AG04449 (cell line): ENCODE results near the gene CDKN2B-AS1.

Experiments
- CTCF ChIA-PET: fragments of 350-600 bp; formaldehyde crosslinking; extraction: SDS; loops from one replicate; lab custom pipeline; 2021; ENCODE audit warnings: antibody characterized with exemption; lab: Yijun Ruan, JAX
- POLR2A ChIA-PET: fragments of 400-600, 350-600 bp; formaldehyde crosslinking; extraction: SDS; loops from one replicate; lab custom pipeline; 2020; ENCODE audit warnings: antibody characterized with exemption, inconsistent platforms; lab: Yijun Ruan, JAX
- DNase-seq: peaks from one replicate; pipeline ENCODE4 v3.0.0-alpha.2; 2010; ENCODE audit warnings: low read depth, low spot score
- H3K4me3 ChIP-seq: 2 replicates; pipeline ENCODE4 v1.5.1; 2011; ENCODE audit warnings: low read depth, mild to moderate bottlenecking, control low read depth, low read length
- CTCF ChIP-seq: IDR thresholded peaks from one replicate; pipeline ENCODE4 v1.5.1; 2011; ENCODE audit warnings: mild to moderate bottlenecking, moderate library complexity, low read length, control low read depth, inconsistent platforms; ENCODE audit not compliant: insufficient read depth; ENCODE audit errors: missing control alignments

CDKN2B-AS1 gene

GRCh38 chr9:22035591-22036011 lies 41.0 kb downstream of the CDKN2B-AS1 start:
- no peak overlapping the region for H3K4me3 ChIP-seq
- ChIA-PET POLR2A (no interaction called here), CTCF (interaction anchor here (1.4 to 8.5 kb wide), 5 partner anchors 25 to 223 kb away, joined by 3 to 136 read pairs (median 12); partner anchors contain the start of gene CDKN2B)
- no peak for TF ChIP-seq CTCF
- no peak for DNase-seq

- no peak overlapping the region for H3K4me3 ChIP-seq
- ChIA-PET CTCF (interaction anchor here (0.6 to 8.5 kb wide), 28 partner anchors 8 to 254 kb away, joined by 3 to 136 read pairs (median 5); partner anchors contain the start of genes CDKN2A, CDKN2B and CDKN2B-AS1), POLR2A (no interaction called here)
- TF ChIP-seq CTCF, result no peak
- no peak for DNase-seq
These were observed 42.5 kb downstream of the CDKN2B-AS1 start for GRCh38 chr9:22036866-22037626.

- no peak for DNase-seq
- ChIA-PET CTCF (interaction anchor here (0.6 to 8.5 kb wide), 34 partner anchors 8 to 256 kb away, joined by 3 to 136 read pairs (median 5); partner anchors contain the start of genes CDKN2A, CDKN2B and CDKN2B-AS1), POLR2A (no interaction called here)
- peak; percentile 9 for TF ChIP-seq CTCF
- no peak overlapping the region for H3K4me3 ChIP-seq
These were observed 43.5 kb downstream of the CDKN2B-AS1 start for GRCh38 chr9:22037954-22038690.

GRCh38 chr9:22039258-22039657 lies 44.7 kb downstream of the CDKN2B-AS1 start:
- POLR2A ChIA-PET, result no interaction called here
- no peak for TF ChIP-seq CTCF
- CTCF ChIA-PET, result interaction anchor here (0.8 to 8.5 kb wide), 14 partner anchors 9 to 238 kb away, joined by 3 to 136 read pairs (median 13); partner anchors contain the start of gene CDKN2B
- no peak for DNase-seq
- no peak overlapping the region for H3K4me3 ChIP-seq

GRCh38 chr9:22040760-22041159 lies 46.2 kb downstream of the CDKN2B-AS1 start:
- ChIA-PET CTCF (interaction anchor here (0.6 to 8.5 kb wide), 11 partner anchors 10 to 1048 kb away, joined by 3 to 136 read pairs (median 7); partner anchors contain the start of genes CDKN2A, CDKN2B and CDKN2B-AS1), POLR2A (no interaction called here)
- DNase-seq, result peak; percentile 38
- no peak for TF ChIP-seq CTCF
- H3K4me3 ChIP-seq, result no peak overlapping the region
